GM19397 (cell line): ENCODE measurements around the gene GDPD2.

Source experiments
- ATAC-seq: cut with Tn5 transposase; IDR thresholded peaks from one replicate; pipeline ENCODE4 v1.9.1; 2021; ENCODE audit warnings: mild to moderate bottlenecking, moderate library complexity; ENCODE audit not compliant: unreplicated experiment

GDPD2 gene

DNA sequence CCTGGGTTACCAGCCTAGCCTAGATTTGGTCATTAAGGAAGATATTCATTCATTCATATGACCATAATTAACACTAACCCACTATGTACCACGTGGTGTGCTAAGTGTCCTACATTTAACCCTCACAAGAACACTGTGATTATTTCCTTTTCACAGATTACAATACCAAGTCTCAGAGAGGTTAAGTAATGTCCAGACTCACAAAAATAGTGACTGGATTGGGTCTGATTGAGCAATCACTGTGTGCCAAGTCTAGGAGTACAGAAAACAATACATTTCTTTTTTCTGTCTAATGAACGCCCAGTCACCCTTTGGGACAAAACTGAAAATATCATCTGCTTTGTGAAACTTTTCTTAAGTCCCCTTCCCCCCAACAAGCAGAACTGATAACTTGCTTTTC is 13.9 kb downstream of the GDPD2 start:
- ATAC-seq, result no peak

DNA sequence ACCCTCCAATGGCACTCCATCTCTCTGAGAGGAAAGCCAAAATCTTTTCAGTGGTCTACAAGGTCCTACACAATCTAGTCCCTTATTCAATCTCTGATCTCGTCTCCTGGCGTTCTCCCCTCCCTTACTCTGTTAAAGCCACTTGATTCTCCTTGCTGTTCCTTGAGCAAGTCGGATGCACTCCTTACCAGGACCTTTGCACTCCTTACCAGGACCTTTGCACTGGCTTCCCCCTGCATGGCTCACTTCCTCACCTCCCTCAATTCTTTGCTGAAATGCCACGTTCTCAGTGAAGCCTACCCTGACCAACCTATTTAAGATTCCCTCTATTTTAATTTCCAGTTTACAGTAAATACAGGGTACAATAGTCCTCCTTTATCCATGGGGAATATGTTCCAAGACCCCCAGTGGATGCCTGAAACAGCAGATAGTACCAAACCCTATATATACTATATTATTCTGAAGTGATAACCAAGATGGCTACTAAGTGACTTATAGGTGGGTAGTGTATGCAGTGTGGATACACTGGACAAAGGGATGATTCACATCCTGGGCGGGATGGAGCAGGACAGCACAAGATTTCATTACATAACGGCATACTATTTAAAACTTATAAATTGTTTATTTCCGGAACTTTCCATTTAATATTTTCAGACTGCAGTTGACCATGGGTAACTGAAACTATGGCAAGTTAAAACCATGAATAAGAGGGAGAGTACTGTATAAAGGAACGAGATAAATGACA is 15.0 kb downstream of the GDPD2 start:
- ATAC-seq, result no peak

DNA sequence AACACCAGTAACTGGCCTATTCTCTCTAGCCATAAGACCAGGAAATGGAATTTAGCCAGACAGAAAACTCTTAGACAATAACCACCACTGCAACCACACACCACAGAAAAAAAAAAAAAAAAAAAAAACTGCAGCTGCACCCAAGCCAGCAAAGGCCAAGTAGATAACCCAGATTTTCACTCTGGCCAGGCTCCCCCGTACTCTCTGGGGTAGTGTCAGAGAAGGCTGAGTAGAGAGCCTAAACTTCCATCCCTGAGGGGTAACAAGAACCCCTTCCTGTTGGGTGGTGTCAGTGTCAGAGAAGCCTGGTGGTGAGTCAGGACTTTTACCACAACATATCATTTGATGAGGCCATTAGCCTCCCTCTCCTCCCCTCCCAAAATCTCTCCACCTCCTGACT is 15.9 kb downstream of the GDPD2 start:
- no peak for ATAC-seq

DNA sequence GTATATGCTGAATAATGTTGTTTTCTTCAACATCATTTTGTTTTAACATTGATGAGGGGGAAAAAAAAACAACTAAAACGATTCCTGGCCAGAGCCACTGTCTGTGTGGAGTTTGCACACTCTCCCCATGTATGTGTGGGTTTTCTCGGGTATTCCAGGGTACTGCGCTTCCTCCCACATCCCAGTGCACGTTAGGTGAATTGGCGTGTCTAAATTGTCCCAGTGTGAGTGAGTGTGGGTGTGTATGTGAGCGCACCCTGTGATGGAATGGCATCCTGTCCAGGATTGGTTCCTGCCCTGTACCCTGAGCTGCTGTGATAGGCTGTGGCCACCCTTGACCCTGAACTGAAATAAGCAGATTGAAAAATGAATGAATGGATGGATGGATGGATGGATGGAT is 19.1 kb downstream of the GDPD2 start:
- no peak for ATAC-seq

DNA sequence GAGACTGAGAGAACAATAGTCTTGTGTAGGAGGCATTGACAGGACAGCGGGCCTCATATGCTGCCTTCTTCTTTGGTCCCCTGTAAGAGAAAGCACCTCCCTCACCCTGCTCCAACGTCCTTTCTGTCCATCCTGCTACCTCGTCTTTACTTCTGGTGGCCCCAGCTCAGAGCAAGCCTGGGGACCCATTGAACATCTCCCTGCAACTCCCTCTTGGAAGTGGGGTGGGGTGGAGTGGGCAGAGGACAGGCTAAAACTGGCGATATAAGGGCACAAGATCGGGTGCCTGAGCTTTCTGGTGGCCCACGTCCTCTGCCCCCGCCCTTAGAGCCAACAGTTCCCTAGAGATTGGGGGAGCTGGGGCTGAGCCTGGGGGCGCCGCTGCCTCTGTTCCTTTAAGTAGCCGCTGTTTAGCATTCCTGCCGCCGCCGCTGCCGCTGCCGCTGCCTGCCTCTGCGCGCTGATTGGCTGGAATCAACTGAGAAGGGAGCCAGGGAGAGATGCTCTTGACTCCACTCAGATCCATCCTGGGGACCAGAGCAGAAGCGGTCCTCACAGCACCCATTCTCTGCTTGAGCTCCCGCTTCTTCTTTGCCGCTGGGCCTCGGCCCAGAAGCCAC is 21.3 kb downstream of the GDPD2 start, which contains the start of gene DLG3:
Gene DLG3, plus strand, starts transcription at position 510 of the 620 bp plus-strand sequence. CDS start 367 bp downstream, outside the sequence.
- ATAC-seq, result peak; percentile 48

DNA sequence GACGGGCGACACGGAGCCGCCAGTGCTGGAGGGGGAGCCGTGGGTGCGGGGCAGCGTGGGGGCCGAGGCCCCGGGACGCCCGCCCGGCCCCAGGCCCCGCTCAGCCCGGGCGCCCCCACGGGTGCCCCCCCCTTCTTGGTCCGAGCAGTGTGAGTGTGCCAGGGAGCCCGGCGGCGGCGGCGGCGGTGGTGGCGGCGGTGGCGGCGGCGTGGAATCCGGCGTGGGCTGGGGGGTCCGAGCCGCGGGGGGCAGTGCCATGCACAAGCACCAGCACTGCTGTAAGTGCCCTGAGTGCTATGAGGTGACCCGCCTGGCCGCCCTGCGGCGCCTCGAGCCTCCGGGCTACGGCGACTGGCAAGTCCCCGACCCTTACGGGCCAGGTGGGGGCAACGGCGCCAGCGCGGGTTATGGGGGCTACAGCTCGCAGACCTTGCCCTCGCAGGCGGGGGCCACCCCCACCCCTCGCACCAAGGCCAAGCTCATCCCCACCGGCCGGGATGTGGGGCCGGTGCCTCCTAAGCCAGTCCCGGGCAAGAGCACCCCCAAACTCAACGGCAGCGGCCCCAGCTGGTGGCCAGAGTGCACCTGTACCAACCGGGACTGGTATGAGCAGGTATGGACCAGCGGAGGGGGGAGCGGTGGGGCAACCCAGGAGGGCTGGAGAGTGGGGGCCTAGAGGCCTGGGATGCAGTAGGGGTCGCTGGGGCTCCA is 22.0 kb downstream of the GDPD2 start:
- ATAC-seq, result no peak

DNA sequence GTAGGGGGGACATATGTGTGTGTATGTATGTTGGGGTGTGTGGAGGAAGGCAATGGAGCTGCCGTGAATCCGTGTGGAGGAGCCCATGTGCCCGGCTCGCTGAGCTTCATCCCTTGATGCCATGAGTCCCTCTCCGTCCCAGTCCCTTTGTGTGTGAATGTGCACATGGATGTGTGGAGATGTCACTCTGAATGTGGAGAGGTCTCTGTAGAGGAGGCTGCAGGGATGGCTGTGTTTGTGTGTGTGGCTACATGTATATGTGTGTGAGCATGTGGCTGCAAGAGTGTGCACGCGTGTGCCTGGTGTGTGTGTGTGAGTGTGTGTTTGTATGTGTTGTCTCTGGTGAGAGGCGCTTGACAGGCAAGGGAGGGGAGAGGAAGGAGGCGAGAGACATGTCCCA is 22.8 kb downstream of the GDPD2 start:
- ATAC-seq, result no peak

DNA sequence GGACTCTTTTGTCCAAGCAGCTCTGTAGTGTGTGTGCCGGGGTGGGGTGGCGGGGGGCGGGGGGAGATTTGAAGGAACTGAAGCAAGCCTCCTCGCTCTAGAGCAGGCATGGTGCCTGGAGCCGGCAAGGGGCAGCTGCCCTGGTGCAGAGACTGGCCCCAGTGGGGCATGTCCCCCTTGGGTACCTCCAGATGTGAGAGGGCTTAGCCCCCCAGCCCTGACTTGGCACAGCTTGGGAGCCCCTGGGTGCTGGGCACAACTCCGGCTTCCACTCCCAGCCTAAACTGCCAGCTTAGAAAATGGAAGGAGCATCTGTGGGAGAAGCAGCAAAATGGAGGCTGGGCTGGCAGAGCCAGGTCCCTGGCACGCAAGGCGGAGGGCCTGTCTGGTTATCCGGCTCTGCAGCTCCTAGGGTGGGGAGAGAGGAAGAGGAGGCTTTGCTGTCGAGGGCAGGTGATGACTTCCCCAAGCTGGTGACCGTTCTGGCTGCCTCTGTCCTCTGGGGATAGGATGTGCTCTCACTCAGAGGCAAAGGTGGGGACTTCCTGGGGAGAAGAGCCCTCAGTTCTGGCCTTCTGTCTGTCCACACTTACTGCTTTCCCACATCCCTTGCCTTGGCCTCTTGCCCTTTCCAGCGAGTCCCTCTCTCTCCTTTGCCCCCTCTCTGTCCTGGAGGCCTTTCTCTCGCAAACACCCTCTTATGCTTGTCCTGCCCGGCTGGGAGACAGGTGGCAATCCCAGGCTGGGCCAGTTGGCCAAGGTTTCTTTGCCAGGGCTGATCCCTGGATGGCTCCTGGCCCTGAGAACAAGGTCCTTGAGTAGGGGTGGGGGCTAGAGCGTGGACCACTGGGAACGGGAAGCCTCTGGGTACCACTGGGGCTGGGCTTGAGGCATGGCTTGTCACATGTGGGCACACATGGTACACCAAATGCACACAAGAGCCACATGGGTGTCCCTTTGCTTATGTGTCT is 23.6 kb downstream of the GDPD2 start:
- no peak for ATAC-seq

DNA sequence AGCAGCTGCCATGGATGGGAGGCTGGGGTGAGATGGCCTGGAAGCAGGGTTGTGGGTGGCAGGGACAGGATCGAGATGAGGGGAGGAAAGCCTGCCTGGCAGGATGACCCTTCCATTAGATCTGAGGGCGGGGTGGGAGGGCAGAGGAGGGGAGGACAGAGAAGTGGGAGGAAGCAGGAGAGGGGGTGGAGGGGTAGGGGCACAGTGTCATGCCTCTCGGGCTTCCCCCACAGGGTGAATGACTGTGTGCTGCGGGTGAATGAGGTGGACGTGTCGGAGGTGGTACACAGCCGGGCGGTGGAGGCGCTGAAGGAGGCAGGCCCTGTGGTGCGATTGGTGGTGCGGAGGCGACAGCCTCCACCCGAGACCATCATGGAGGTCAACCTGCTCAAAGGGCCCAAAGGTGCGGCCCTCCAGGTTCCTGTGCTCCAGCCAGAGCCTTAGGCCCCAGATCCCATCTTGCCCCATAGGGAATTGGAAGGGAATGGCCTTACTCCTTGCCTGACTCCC is 26.4 kb downstream of the GDPD2 start:
- ATAC-seq, result no peak

DNA sequence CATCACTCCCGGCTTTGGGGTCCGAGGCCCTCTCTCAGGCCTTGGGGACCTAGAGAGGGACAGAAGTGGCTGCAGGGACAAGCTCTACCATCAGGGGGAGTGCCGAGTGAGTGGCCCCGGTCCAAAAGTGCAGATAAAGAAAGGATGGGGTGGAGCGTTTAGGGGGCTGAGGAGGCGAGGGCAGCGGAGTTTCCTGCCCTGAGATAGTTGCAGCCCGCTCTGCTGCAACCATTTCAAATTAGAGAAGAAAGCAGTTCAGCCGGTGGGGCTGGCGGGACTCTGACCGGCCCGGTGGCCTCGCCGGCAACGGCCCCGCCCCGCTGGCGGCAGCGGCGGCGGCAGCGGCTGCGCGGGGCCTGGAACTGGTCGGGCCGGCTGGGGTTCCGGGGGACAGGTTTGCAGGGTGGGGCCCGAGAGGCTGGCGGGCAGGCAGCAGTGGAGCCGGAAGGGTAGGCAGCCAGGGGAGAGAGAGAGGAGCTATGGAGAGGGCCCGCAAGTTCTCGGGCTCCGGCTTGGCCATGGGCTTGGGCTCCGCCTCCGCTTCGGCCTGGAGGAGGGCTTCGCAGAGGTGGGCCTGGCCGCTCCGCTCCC is 29.1 kb downstream of the GDPD2 start:
- ATAC-seq, result peak; percentile 42

DNA sequence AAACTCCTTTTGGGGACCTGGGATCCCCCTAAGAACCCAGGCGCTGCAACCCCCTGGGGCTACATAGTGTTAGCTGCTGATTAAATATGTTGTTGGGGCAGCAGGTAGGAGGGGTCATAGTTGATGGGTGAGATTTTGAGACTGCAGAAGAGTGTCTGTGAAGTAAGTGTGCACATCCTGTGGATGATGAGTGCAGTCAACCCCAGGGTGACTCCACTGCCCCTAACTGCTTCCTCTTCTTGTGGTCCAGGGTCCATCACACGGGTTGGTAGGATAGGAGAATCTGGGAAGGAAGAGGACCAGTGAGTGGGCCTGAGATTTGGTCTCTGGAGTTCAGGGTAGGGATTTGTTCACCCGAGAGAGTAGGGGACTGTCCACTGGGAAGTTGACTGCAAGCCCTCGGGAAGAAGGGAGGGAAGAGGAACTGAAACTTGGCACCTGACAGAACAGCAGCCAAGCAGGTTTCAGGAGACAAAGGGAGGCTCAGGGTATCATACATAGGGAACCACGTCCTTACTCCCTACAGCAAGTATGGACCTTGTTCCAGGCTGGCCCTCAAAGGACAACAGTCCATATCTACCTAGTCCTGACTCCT is 30.0 kb downstream of the GDPD2 start:
- ATAC-seq, result no peak

DNA sequence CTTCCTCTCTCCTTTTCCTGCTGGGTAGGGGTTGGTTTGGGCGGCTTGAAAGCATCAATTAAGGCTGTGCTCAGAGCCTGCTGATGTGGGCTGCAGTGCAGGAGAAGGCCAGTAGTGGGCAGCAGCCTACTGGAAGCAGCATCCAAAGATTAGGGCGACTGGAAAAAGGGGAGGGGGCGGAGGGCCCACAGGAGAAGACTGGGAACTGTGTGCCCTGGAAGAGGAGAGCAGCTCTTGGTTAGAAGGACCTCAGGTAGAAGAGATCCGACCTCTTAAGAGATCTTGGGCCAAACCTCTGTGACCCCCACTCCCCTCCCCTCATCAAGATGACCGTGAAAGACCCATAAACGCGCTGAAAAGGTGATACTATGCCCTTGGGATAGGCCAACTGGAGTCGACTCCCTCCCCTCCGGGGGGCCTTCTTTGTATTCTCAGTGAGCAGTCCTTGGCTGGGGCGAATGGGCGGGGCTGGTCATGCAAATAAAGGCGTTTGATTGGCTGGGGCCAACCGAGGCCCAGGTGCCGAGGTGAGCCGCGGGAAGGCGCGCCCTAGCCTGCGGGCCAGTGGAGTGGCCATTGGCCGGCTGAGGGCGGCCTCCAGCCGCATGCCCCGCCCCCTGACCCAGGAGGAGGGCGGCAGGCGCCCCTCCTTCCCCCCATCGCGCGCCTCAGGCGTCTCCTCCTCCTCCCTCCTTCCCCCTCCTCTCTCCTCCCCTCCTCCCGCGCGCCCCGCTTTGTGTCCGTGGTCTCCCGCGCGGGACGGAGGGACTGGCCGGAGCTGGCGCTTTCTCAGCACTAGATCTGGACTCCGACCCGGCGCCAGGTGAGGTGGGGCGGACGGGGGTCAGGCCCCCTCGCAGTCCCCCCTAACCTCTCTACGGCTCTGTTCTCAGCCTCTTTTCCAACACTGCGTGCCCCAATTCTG is 31.6 kb downstream of the GDPD2 start:
- ATAC-seq, result peak; percentile 63

DNA sequence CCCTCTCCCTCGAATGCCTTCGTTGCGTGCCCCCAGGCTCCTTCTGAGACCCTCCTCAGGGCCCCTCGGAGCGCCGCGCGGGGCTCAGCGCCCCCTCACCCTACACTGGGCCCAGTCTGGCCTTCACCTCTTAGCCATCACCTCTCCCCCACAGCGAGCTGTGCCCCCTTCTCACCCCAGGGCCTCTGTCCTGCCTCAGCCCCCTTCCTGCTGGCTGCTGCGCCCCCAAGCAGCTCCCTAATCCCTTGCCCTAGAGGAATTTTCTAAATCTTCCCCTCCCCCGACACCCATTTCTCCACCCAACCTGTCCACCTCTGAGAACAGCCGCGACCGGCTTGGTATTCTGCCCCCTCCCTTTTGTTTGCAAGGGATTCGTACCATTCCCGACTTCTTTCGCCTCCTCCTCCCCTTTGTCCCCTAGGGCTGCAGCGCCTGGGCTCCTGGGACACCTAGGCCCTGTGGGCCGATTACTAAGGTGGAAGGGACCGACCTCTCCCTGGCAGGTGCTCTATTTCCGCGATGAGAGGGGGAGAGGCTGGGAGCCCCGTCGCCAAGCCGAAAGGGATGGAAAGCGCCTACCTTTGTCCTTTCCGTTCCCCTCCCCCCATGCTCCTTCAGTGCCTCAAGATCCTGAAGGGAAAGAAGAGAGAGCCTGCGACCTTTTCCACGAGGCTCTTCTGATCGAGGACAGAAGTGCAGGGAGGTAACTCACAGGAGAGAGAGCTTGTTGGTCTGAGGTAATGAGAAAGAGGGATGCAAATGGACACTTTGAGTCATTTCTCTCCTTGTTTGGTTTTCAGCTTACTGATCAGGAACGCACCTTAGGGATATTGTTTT is 32.5 kb downstream of the GDPD2 start:
- ATAC-seq, result no peak

DNA sequence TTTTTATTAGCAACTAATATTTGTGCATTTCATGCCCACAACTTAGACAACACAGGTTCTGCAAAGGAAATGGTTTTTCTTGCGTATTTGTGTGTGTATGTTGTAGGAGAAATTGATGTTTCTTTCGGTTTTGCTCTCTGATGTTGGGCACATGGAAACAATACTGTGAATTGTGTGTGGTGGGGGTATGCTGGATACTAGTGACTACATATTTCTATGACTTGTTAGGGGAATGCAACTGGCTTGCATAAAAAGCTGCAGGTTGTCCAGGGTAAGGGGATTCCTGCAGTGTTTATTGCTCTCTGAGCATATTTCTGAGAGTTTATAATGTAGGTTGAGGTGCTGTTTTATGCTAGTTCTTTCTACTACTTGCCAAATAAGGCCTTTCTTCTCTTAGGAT is 33.1 kb downstream of the GDPD2 start:
- no peak for ATAC-seq

DNA sequence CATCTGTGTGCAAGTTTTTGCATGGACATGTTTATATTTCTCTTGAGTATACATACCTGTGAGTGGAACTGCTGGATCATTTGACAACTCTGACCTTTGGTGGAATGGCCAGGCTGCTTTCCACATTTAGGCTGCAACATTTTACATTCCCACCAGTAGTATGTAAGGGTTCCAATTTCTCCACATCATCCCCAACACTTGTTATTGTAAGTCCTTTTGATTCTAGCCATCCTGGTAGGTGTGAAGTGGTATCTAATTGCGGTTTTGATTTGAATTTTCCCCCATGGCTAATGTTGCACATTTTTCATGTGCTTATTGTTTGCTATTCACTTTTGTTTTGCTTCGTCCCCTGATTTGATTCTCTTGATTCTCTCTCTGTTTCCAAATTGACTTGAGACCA is 37.9 kb downstream of the GDPD2 start:
- no peak for ATAC-seq

DNA sequence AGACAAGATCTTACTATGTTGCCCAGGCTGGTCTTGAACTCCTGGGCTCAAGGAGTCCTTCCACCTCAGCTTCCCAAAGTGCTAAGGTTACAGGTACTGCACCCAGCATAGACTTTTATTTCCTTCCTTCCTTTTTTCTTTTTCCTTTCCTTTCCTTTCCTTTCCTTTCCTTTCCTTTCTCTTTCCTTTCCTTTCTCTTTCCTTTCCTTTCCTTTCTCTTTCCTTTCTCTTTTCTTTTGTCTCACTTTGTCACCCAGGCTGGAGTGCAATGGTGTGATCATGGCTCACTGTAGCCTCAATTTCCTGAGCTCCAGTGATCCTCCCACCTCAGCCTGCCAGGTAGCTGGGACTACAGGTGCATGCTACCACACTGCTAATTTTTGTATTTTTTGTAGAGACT is 40.9 kb downstream of the GDPD2 start:
- ATAC-seq, result no peak

DNA sequence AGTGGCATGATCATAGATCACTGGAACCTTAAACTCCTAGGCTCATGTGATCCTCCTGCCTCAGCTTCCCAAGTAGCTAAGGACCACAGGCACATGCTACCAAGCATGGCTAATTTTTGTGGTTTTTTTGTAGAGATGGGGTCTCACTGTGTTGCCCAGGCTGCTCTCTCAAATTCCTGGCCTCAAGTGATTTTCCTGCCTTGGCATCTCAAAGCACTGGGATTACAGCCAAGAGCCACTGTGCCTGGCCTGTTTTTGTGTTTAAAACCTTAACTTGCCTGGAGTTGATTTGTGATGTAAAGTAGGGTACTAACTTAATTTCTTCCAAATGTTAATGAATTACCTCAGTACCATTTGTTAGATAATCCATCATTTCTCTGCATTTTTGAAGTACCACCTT is 43.9 kb downstream of the GDPD2 start:
- ATAC-seq, result no peak

DNA sequence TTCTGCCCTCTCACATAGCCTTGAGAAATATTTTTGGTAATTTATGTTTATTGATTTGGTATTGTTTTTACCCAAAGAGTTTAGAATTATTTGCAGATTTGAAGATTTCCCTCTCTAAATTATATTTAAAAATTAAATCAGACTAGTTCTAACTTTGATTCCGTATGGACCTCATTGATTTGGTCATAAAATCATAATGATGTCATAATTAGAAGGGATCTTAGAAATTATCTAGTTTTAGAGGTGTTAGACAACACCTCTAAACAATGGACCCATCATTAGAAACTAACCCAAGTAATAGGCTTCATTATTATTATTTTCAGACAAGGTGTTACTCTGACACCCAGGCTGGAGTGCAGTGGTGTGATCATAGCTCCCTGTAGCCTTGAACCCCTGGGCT is 45.6 kb downstream of the GDPD2 start:
- ATAC-seq, result no peak
